Ovary (tissue), 9 donors: ENCODE results near the gene ACAD9. TPM values are rescaled to one million over a fixed set of nuclear protein-coding genes. Genes with fewer than 3 reads are reported as not detected.

Experiments used
- DNase-seq, 5 donors: peaks; one replicate each; pipeline ENCODE4 v3.0.0-alpha.2; 2019 to 2020
- H3K27ac ChIP-seq, 2 donors: fragments of 200-600 bp; one replicate each; pipeline versions ENCODE4 v1.5.1 to v1.8.0; 2019 to 2022
- H3K27me3 ChIP-seq: fragments of 200-600 bp; one replicate; pipeline ENCODE4 v1.8.0; 2022
- H3K36me3 ChIP-seq: fragments of 200-600 bp; sonication (generic); one replicate; pipeline ENCODE4 v1.5.1; 2019
- H3K4me1 ChIP-seq: one replicate; pipeline ENCODE4 v1.8.1; 2013; ENCODE audit warnings: mild to moderate bottlenecking, moderate library complexity; ENCODE audit not compliant: insufficient read depth
- H3K4me3 ChIP-seq: fragments of 200-600 bp; sonication (generic); one replicate; pipeline ENCODE4 v1.5.1; 2017
- H3K9me3 ChIP-seq, 2 donors: fragments of 200-600 bp in 1 of 2; sonication (generic) in 1 of 2; one replicate each; pipeline versions ENCODE4 v1.5.1 to v1.8.1; 2013 to 2019; ENCODE audit warnings: mild to moderate bottlenecking in 1 of 2, moderate library complexity in 1 of 2
- CTCF ChIP-seq, 3 donors: fragments of 450-650 bp in 2 of 3; fragments of 200-600 bp in 1 of 3; IDR thresholded peaks; one replicate each; pipeline versions ENCODE4 v1.5.1 to v1.8.0; 2016 to 2022; ENCODE audit warnings: antibody characterized with exemption in 3 of 3, mild to moderate bottlenecking in 1 of 3
- EP300 ChIP-seq: sonication (generic); formaldehyde crosslinking; IDR thresholded peaks from one replicate; pipeline ENCODE4 v1.6.1; 2017; ENCODE audit warnings: antibody characterized with exemption
- POLR2A ChIP-seq: fragments of 450-650 bp; IDR thresholded peaks from one replicate; pipeline ENCODE4 v1.6.1; 2017; ENCODE audit warnings: antibody characterized with exemption, mild to moderate bottlenecking, moderate library complexity
- WGBS, 3 donors: extraction: QIAGEN DNeasy Blood & Tissue Kit in 1 of 3; methylation state at CpG; one replicate each; pipeline versions ENCODE4 v1.1.5 to v1.1.7; 2013 to 2017; 5-methylcytosine and 5-hydroxymethylcytosine counted together
- intact Hi-C, 4 donors: fragments of 100-400 bp; cut with DNase I; formaldehyde crosslinking; loops; one replicate each; pipeline versions ENCODE4 v1.11.0 to v1.15.1; 2022 to 2023
- polyA plus RNA-seq, 2 donors: library from polyadenylated mRNA; stranded (reverse); fragments of 200-250 nt in 1 of 2; fragments of 350-450 nt in 1 of 2; fragmentation: Illumina TruSeq in 1 of 2; extraction: RNeasy Lipid Tissue Mini Kit (QIAGEN cat#74804) in 1 of 2; gene quantifications; one replicate each; pipeline ENCODE4 v1.2.3, GENCODE V29; 2013 to 2014
- total RNA-seq, 7 donors: library from RNA; depleted of rRNA in 2 of 7; stranded (reverse); fragments of >200 nt in 2 of 7; fragmentation: NEBNext Ultra II Directional in 3 of 7; extraction: Animal tissue kit (Norgen Biotek cat#: 25700) in 3 of 7; gene quantifications; one replicate each; pipeline versions ENCODE4 v1.1.0 to v1.2.4, GENCODE V29; 2016 to 2023
- donor health status: DM: no; HTN: no; CAD: no; lungs with moderate emphysema.
- donor health status: DM: no; HTN: no; CAD: no.
- donor health status: Bipolar disorder and iron deficiency.
- donor health status: DM: yes; HTN: yes; CAD: no.
- donor health status: DM: no; HTN: no; CAD: no.
- donor health status: DM: yes; HTN: yes; CAD: no.

Gene ACAD9
- total and polyA plus RNA-seq, 9 donors, result 21.8 to 51.7 (median 36.5) TPM

- WGBS, 3 donors, result 75 to 77% (median 77%) methylated on average over 13 of the region's 13 CpGs
- Histone ChIP-seq H3K9me3 (no peaks in the 10 kb centered on the region), H3K4me1 (peaks cover 6% of the 10 kb centered on the region), H3K27ac (peak overlapping the region in 1 of 2 donors; percentile 53), H3K4me3 (no peak overlapping the region), H3K36me3 (no peaks in the 10 kb centered on the region), H3K27me3 (no peaks in the 10 kb centered on the region)
- no peak for DNase-seq
- intact Hi-C loops, result no loop called here
- no peak for TF ChIP-seq CTCF (IDR thresholded peaks at IDR 0.05)
- TF ChIP-seq EP300, result no peak
Observed at GRCh38 chr3:128846486-128846891, 32.9 kb upstream of the ACAD9 start.

DNA sequence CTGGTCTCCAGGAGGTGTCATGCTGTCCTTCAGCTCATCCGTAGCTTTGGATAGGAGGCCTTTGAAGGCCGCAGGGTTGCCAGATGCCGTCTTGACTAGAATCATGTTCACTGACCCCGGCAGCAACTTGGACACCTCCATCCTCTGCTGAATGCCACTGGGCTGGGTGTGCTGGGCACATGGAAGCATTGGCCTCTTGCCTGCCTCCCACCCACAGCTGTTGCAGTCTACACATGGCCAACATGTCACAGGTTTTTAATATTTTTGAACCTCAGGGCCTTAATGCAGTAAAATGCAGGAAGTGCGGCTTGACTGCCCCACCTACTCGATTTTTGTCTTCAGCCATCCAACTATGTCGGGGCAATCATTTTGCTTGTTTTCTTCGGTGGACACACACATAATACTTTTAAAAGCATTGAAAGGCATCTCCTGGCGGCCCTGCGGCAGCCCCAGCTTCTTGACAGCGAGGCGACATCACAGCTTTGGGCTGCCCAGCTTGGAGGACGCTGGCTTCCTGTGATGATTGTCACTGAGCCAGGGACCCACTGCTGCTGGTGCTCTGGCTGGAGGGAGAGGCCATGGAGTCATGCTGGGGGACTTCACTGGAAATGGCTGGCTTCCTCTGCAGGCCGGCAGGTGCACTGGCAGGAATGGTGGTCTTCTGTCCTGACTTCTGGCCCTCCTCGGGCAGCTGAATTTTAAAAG lies 31.6 kb upstream of the ACAD9 start:
- TF ChIP-seq POLR2A, result no peak
- TF ChIP-seq CTCF (IDR thresholded peaks at IDR 0.05), result no peak
- no peak for TF ChIP-seq EP300
- Histone ChIP-seq H3K4me1 (peaks cover 6% of the 10 kb centered on the region), H3K27me3 (no peaks in the 10 kb centered on the region), H3K4me3 (no peak overlapping the region), H3K27ac (no peak overlapping the region), H3K9me3 (no peaks in the 10 kb centered on the region), H3K36me3 (no peaks in the 10 kb centered on the region)
- no peak for DNase-seq
- intact Hi-C loops, result no loop called here
- WGBS, 3 donors, result 85 to 91% (median 86%) methylated on average over 15 of the region's 15 CpGs

DNA sequence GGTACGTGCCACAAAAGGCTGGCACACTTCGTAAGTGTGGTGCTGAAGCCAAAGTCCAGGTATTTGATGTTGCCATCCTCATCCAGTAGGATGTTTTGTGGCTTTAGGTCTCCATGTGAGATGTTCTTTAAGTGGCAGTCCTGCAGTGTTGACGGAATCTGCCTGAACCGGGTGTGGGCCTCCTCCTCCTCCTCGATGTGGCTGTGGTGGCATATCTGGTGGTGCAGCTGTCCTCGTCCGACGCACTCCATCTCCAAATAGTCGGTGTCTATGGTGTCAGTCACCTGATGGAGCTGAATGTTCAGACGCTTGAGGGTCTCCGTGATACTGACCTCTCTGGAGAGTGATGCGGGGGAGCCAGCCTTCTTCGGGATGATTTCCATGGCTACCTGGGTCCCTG lies 30.5 kb upstream of the ACAD9 start:
- intact Hi-C loops, result no loop called here
- no peak for DNase-seq
- H3K4me3 ChIP-seq, result no peak overlapping the region
- H3K27me3 ChIP-seq, result no peaks in the 10 kb centered on the region
- no peaks in the 10 kb centered on the region for H3K9me3 ChIP-seq
- no peak for TF ChIP-seq POLR2A
- no peak for TF ChIP-seq EP300
- no peak for TF ChIP-seq CTCF (IDR thresholded peaks at IDR 0.05)
- 92 to 94% (median 92%) methylated on average over 13 of the region's 13 CpGs for WGBS, 3 donors
- H3K36me3 ChIP-seq, result no peaks in the 10 kb centered on the region
- H3K4me1 ChIP-seq, result peaks cover 6% of the 10 kb centered on the region
- no peak overlapping the region for H3K27ac ChIP-seq

DNA sequence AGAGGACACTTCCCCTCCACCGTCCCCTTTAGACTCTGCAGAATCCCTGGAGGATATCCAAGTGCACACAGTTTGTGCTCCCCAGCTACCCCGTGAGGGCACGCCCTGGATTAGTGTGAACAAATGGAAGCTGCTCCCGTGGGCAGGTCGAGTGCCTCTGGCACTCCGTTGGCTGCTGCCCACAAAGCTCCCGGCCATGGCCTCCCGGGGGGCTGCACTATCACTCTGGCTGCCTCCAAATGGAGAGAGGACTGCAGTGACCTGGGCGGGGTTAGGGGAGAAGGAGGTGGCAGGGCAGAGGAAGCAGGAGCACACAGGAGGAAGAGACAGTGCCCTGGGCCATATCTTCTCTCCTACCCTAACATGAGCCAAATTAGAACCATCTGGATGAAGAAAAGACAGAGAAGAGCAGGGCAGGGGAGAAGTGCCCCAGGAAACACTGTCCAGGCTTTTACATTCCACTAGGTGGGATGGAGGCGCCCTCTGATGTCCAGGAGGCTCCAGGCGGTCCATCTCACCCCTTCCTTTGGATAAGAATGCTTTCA lies 29.4 kb upstream of the ACAD9 start:
- no peak overlapping the region for H3K4me3 ChIP-seq
- no peak for DNase-seq
- TF ChIP-seq EP300 (no peak), CTCF (IDR thresholded peaks at IDR 0.05) (no peak), POLR2A (no peak)
- H3K4me1 ChIP-seq, result peaks cover 6% of the 10 kb centered on the region
- peaks cover 0 to 3% of the 10 kb centered on the region in 2 donors for H3K9me3 ChIP-seq
- intact Hi-C loops, result no loop called here
- no peaks in the 10 kb centered on the region for H3K27me3 ChIP-seq
- no peaks in the 10 kb centered on the region for H3K36me3 ChIP-seq
- WGBS, 3 donors, result 52 to 53% (median 53%) methylated on average over 11 of the region's 11 CpGs
- H3K27ac ChIP-seq, result no peak overlapping the region
